ENCODE results near the gene FAM209A.

DNA sequence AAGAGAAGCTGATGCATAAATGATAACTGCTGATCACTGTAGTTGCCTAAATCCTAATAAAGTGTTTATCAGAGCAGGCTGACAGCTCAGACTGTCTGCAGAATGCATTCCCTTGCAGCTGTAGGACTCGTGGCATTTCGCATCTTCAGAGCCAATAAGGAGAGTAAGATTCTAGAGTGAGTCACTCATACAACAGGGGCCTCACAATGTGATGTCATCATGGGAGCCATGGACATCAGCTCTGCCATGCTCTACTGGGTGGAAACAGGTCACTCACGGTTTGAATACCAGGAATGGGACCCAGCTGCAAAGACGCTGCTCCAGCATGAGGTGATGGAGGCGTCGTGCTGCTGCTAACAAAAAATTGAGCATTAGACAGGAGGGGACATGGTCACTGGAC is 15.9 kb downstream of the FAM209A start:
- TF ChIP-seq, protein P1, sequence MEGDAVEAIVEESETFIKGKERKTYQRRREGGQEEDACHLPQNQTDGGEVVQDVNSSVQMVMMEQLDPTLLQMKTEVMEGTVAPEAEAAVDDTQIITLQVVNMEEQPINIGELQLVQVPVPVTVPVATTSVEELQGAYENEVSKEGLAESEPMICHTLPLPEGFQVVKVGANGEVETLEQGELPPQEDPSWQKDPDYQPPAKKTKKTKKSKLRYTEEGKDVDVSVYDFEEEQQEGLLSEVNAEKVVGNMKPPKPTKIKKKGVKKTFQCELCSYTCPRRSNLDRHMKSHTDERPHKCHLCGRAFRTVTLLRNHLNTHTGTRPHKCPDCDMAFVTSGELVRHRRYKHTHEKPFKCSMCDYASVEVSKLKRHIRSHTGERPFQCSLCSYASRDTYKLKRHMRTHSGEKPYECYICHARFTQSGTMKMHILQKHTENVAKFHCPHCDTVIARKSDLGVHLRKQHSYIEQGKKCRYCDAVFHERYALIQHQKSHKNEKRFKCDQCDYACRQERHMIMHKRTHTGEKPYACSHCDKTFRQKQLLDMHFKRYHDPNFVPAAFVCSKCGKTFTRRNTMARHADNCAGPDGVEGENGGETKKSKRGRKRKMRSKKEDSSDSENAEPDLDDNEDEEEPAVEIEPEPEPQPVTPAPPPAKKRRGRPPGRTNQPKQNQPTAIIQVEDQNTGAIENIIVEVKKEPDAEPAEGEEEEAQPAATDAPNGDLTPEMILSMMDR (IDR thresholded peaks at IDR 0.05 in 8 of 11, conservative IDR thresholded peaks at IDR 0.05 in 3 of 11): no peak
- no peak for TF ChIP-seq POLR2A (IDR thresholded peaks at IDR 0.05)
